Activated CD8-positive, alpha-beta T cell treated with anti-CD3 and anti-CD28 coated beads for 36 hours (primary cell): ENCODE data around the gene AKAP9. TPM values are rescaled to one million over a fixed set of nuclear protein-coding genes. Genes with fewer than 3 reads are reported as not detected.

ENCODE experiments used
- ATAC-seq: fragments of 200-7000 bp; cut with Tn5 transposase; one replicate; pipeline ENCODE4 v1.10.0; 2021; ENCODE audit warnings: mild to moderate bottlenecking, moderate library complexity
- CTCF ChIA-PET: fragments of 350-600 bp; sonication (Branson Sonifier 250); formaldehyde crosslinking; loops from one replicate; lab custom pipeline; 2021; ENCODE audit warnings: antibody characterized with exemption; lab: Charles Lee
- POLR2A ChIA-PET: fragments of 350-600 bp; sonication (Branson Sonifier 250); formaldehyde crosslinking; loops from one replicate; lab custom pipeline; 2021; ENCODE audit warnings: antibody characterized with exemption; lab: Charles Lee
- DNase-seq: peaks from one replicate; pipeline ENCODE4 v3.0.0-alpha.2; 2020
- H3K27ac Mint-ChIP-seq: one replicate; pipeline ENCODE4 v1.8.0; 2021; ENCODE audit warnings: mild to moderate bottlenecking, mixed read lengths
- H3K27me3 Mint-ChIP-seq: one replicate; pipeline ENCODE4 v1.8.0; 2021; ENCODE audit warnings: mixed read lengths
- H3K36me3 Mint-ChIP-seq: one replicate; pipeline ENCODE4 v1.8.0; 2021; ENCODE audit warnings: low read depth, mixed read lengths
- H3K4me1 Mint-ChIP-seq: one replicate; pipeline ENCODE4 v1.8.0; 2021; ENCODE audit warnings: low read depth, mixed read lengths
- H3K4me3 Mint-ChIP-seq: one replicate; pipeline ENCODE4 v1.8.0; 2021; ENCODE audit warnings: mild to moderate bottlenecking, moderate library complexity, mixed read lengths
- H3K9me3 Mint-ChIP-seq: one replicate; pipeline ENCODE4 v1.8.0; 2021; ENCODE audit warnings: mixed read lengths
- intact Hi-C: fragments of 100-400 bp; cut with micrococcal nuclease; formaldehyde crosslinking; loops from one replicate; pipeline ENCODE4 v1.10.0; 2022
- total RNA-seq, 2 experiments: library from RNA; stranded (reverse); gene quantifications; one replicate each; pipeline ENCODE4 v1.2.3, GENCODE V29; 2021
- TF ChIP-seq, protein P1 (sequence below): fragments of 200-600 bp; IDR thresholded peaks from one replicate; pipeline ENCODE4 v1.8.0; 2022; ENCODE audit warnings: antibody characterized with exemption, mild to moderate bottlenecking

AKAP9 gene
- total RNA-seq, 2 experiments from 2014 or later = 24.8 to 28.4 TPM

GRCh38 chr7:92028226-92028625 lies 87.6 kb downstream of the AKAP9 start:
- intact Hi-C loops = no loop called here
- TF ChIP-seq, protein P1, sequence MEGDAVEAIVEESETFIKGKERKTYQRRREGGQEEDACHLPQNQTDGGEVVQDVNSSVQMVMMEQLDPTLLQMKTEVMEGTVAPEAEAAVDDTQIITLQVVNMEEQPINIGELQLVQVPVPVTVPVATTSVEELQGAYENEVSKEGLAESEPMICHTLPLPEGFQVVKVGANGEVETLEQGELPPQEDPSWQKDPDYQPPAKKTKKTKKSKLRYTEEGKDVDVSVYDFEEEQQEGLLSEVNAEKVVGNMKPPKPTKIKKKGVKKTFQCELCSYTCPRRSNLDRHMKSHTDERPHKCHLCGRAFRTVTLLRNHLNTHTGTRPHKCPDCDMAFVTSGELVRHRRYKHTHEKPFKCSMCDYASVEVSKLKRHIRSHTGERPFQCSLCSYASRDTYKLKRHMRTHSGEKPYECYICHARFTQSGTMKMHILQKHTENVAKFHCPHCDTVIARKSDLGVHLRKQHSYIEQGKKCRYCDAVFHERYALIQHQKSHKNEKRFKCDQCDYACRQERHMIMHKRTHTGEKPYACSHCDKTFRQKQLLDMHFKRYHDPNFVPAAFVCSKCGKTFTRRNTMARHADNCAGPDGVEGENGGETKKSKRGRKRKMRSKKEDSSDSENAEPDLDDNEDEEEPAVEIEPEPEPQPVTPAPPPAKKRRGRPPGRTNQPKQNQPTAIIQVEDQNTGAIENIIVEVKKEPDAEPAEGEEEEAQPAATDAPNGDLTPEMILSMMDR = no peak
- H3K4me3 Mint-ChIP-seq = no peak overlapping the region
- H3K36me3 Mint-ChIP-seq = peaks cover 33% of the 10 kb centered on the region
- H3K4me1 Mint-ChIP-seq = no peaks in the 10 kb centered on the region
- H3K9me3 Mint-ChIP-seq = peaks cover 1% of the 10 kb centered on the region
- no peaks in the 10 kb centered on the region for H3K27me3 Mint-ChIP-seq
- ATAC-seq = no peak
- ChIA-PET POLR2A (no interaction called here), CTCF (no interaction called here)
- no peak overlapping the region for H3K27ac Mint-ChIP-seq
- DNase-seq = no peak

DNA sequence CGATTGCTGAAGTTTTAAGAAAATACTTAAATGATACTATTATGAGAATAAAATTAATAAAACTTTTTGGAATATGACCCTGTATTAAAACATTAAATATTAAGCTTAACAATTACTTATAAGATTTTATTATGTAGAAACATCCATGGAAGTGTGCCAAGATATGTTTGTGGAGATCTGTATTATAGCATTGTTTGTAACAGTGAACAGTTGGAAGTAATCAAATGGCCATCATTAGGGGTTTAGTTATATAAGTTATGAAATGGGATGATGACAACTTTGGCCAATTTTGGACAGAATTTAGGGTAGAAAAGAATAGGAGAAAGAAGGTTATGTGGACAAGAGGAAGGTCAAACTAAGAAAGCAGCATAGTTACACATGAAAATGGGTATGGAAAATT lies 88.0 kb downstream of the AKAP9 start:
- Mint-ChIP-seq H3K4me1 (no peaks in the 10 kb centered on the region), H3K4me3 (no peak overlapping the region), H3K36me3 (peaks cover 29% of the 10 kb centered on the region), H3K27ac (no peak overlapping the region), H3K27me3 (no peaks in the 10 kb centered on the region), H3K9me3 (peaks cover 1% of the 10 kb centered on the region)
- ChIA-PET POLR2A (no interaction called here), CTCF (no interaction called here)
- no peak for ATAC-seq
- intact Hi-C loops = no loop called here
- TF ChIP-seq, protein P1 = no peak
- DNase-seq = no peak

DNA sequence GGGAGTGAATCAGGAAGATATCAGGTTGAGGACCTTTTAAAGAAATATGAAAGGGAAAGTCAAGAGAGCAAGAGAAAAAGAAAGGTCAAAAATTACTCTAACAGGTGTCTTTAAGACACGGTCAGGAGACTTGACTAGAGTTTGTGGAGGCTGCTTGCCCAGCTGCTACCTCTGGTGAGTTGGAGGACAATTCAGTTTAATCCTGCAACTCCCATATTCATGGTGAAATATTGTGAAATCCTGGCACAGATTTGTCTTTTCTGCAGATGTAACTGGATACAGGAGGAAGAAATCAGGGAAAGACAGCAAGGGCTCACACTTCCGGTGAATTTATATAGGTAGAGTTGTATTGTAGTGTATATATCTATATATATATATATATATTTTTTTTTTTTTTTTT lies 93.5 kb downstream of the AKAP9 start:
- H3K36me3 Mint-ChIP-seq = peaks cover 9% of the 10 kb centered on the region
- H3K4me1 Mint-ChIP-seq = no peaks in the 10 kb centered on the region
- no peak overlapping the region for H3K4me3 Mint-ChIP-seq
- POLR2A ChIA-PET = no interaction called here
- no peaks in the 10 kb centered on the region for H3K27me3 Mint-ChIP-seq
- CTCF ChIA-PET = interaction anchor here (1.1 kb wide), 1 partner anchor 36 kb away, joined by 3 read pairs; no protein-coding TSS in a partner anchor
- TF ChIP-seq, protein P1 = no peak
- intact Hi-C loops = no loop called here
- no peaks in the 10 kb centered on the region for H3K9me3 Mint-ChIP-seq
- H3K27ac Mint-ChIP-seq = no peak overlapping the region
- no peak for ATAC-seq
- no peak for DNase-seq

DNA sequence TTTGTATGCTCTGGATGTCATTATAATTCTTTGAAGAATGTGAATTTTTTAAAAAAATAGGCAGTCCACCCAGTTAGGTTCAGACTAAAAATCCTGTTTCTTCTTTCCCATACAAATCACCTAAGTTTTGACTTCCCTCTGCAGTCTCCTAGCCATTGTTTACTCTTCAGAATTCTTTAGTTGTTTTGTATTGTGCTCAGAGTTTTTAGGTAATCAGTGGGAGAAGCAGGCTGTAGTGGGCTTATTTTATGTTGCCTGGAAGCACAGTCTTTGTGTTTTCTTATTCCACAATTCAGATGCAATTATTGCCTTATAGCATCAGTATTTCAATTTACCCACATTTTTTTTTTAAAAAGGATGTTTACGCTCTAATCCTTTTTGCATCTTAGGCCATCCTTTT lies 94.9 kb downstream of the AKAP9 start:
- H3K4me3 Mint-ChIP-seq = no peak overlapping the region

GRCh38 chr7:92039900-92040299 lies 99.2 kb downstream of the AKAP9 start:
- CTCF ChIA-PET = no interaction called here
- TF ChIP-seq, protein P1 = no peak
- H3K4me1 Mint-ChIP-seq = no peaks in the 10 kb centered on the region
- no peaks in the 10 kb centered on the region for H3K27me3 Mint-ChIP-seq
- ATAC-seq (no peak), DNase-seq (no peak)
- no peaks in the 10 kb centered on the region for H3K9me3 Mint-ChIP-seq
- no peak overlapping the region for H3K27ac Mint-ChIP-seq
- POLR2A ChIA-PET = interaction anchor here (0.6 kb wide), 1 partner anchor 67 kb away, joined by 3 read pairs; no protein-coding TSS in a partner anchor
- H3K36me3 Mint-ChIP-seq = peaks cover 12% of the 10 kb centered on the region
- no peak overlapping the region for H3K4me3 Mint-ChIP-seq
- intact Hi-C loops = no loop called here

More for the DNA sequence above, 94.9 kb downstream of the AKAP9 start:
- TF ChIP-seq, protein P1 = no peak
- intact Hi-C loops = no loop called here
- ATAC-seq = no peak
- POLR2A ChIA-PET = no interaction called here
- CTCF ChIA-PET = no interaction called here
- no peaks in the 10 kb centered on the region for H3K9me3 Mint-ChIP-seq
- peaks cover 10% of the 10 kb centered on the region for H3K36me3 Mint-ChIP-seq
- no peak for DNase-seq
- no peaks in the 10 kb centered on the region for H3K4me1 Mint-ChIP-seq
- H3K27ac Mint-ChIP-seq = no peak overlapping the region
- no peaks in the 10 kb centered on the region for H3K27me3 Mint-ChIP-seq
